Right atrium auricular region (tissue), 2 donors: ENCODE measurements around the gene INTS6. TPM values are rescaled to one million over a fixed set of nuclear protein-coding genes. Genes with fewer than 3 reads are reported as not detected.

ENCODE experiments used
- DNase-seq: peaks from one replicate; pipeline ENCODE4 v3.0.0-alpha.2; 2019; ENCODE audit warnings: low spot score
- H3K27ac ChIP-seq, 2 donors: fragments of 200-600 bp; sonication (generic); 1 replicate in 1 of 2; 2 replicates in 1 of 2; pipeline ENCODE4 v1.5.1; 2016 to 2019
- H3K27me3 ChIP-seq, 2 donors: fragments of 200-600 bp; sonication (generic); one replicate each; pipeline versions ENCODE4 v1.5.1 to v1.6.0; 2017 to 2019
- H3K36me3 ChIP-seq: fragments of 200-600 bp; sonication (generic); one replicate; pipeline ENCODE4 v1.5.1; 2016
- H3K4me1 ChIP-seq, 2 donors: fragments of 200-600 bp; sonication (generic); one replicate each; pipeline versions ENCODE4 v1.5.1 to v1.6.0; 2017 to 2019
- H3K4me3 ChIP-seq, 2 donors: fragments of 200-600 bp; sonication (generic); 1 replicate in 1 of 2; 2 replicates in 1 of 2; pipeline ENCODE4 v1.5.1; 2017 to 2019; ENCODE audit warnings: mild to moderate bottlenecking in 1 of 2, moderate library complexity in 1 of 2
- H3K9me3 ChIP-seq, 2 donors: fragments of 200-600 bp; sonication (generic); one replicate each; pipeline ENCODE4 v1.5.1; 2019
- CTCF ChIP-seq, 2 donors: fragments of 200-600 bp; sonication (generic); IDR thresholded peaks; one replicate each; pipeline ENCODE4 v1.5.1; 2019; ENCODE audit warnings: antibody characterized with exemption in 2 of 2
- total RNA-seq, 2 donors: library from RNA; depleted of rRNA; stranded (reverse); fragments of >200 nt; gene quantifications; one replicate each; pipeline ENCODE4 v1.1.0, GENCODE V29; 2016

The INTS6 gene
- total RNA-seq, 2 donors from 2014 or later = 18.7 to 27.6 TPM

GRCh38 chr13:51467730-51468129, 14.9 kb upstream of the INTS6 start:
- no peak overlapping the region for H3K4me3 ChIP-seq
- no peak for DNase-seq
- TF ChIP-seq CTCF (IDR thresholded peaks at IDR 0.05) = no peak

GRCh38 chr13:51465124-51465523, 12.3 kb upstream of the INTS6 start:
- Histone ChIP-seq H3K4me1 (no peaks in the 10 kb centered on the region), H3K4me3 (no peak overlapping the region), H3K27ac (no peak overlapping the region), H3K9me3 (no peaks in the 10 kb centered on the region), H3K36me3 (no peaks in the 10 kb centered on the region), H3K27me3 (no peaks in the 10 kb centered on the region)
- DNase-seq = no peak
- TF ChIP-seq CTCF (IDR thresholded peaks at IDR 0.05) = no peak

More at GRCh38 chr13:51467730-51468129, 14.9 kb upstream of the INTS6 start:
- no peak overlapping the region for H3K27ac ChIP-seq
- H3K36me3 ChIP-seq = no peaks in the 10 kb centered on the region
- H3K9me3 ChIP-seq = no peaks in the 10 kb centered on the region
- H3K27me3 ChIP-seq = no peaks in the 10 kb centered on the region
- no peaks in the 10 kb centered on the region for H3K4me1 ChIP-seq

GRCh38 chr13:51457086-51457815, 4.4 kb upstream of the INTS6 start:
- Histone ChIP-seq H3K27me3 (no peaks in the 10 kb centered on the region), H3K9me3 (peaks cover 0 to 6% of the 10 kb centered on the region in 2 donors), H3K36me3 (peaks cover 16% of the 10 kb centered on the region), H3K4me3 (no peak overlapping the region), H3K27ac (no peak overlapping the region), H3K4me1 (peaks cover 0 to 13% of the 10 kb centered on the region in 2 donors)
- TF ChIP-seq CTCF (IDR thresholded peaks at IDR 0.05) = no peak
- no peak for DNase-seq

- H3K9me3 ChIP-seq = peaks cover 0 to 6% of the 10 kb centered on the region in 2 donors
- peaks cover 16% of the 10 kb centered on the region for H3K36me3 ChIP-seq
- no peaks in the 10 kb centered on the region for H3K27me3 ChIP-seq
- TF ChIP-seq CTCF (IDR thresholded peaks at IDR 0.05) = no peak
- no peak for DNase-seq
- H3K4me1 ChIP-seq = peaks cover 0 to 13% of the 10 kb centered on the region in 2 donors
- H3K27ac ChIP-seq = no peak overlapping the region
- no peak overlapping the region for H3K4me3 ChIP-seq
Observed at GRCh38 chr13:51456510-51456909, 3.7 kb upstream of the INTS6 start.

GRCh38 chr13:51455532-51455931, 2.7 kb upstream of the INTS6 start:
- no peaks in the 10 kb centered on the region for H3K27me3 ChIP-seq
- no peak for TF ChIP-seq CTCF (IDR thresholded peaks at IDR 0.05)
- H3K36me3 ChIP-seq = peaks cover 18% of the 10 kb centered on the region
- H3K27ac ChIP-seq = no peak overlapping the region
- no peak overlapping the region for H3K4me3 ChIP-seq
- H3K4me1 ChIP-seq = peaks cover 0 to 20% of the 10 kb centered on the region in 2 donors
- H3K9me3 ChIP-seq = peaks cover 0 to 6% of the 10 kb centered on the region in 2 donors
- DNase-seq = no peak
